Activated CD4-positive, alpha-beta T cell treated with anti-CD3 and anti-CD28 coated beads for 4 hours (primary cell): ENCODE data around the gene OTOA.
"Not testable (repeated sequence)": the region's sequence is repeated elsewhere in the genome, so short reads cannot be mapped to it uniquely, and the experiment has no call there.

Source experiments
- DNase-seq, 2 donors: peaks; one replicate each; pipeline ENCODE4 v3.0.0-alpha.2; 2020

Gene OTOA

GRCh38 chr16:21663889-21664647, at the start of gene OTOA:
TSS of gene OTOA (plus strand) at chr16:21663968. CDS start at chr16:21678515, 14,547 bp downstream.
- DNase-seq: peak in 1 of 2 donors; percentile 7

- no peak for DNase-seq
Observed at GRCh38 chr16:21614896-21615295, 48.9 kb upstream of the OTOA start.

- no peak for DNase-seq
Observed at GRCh38 chr16:21617607-21618006, 46.2 kb upstream of the OTOA start.

- DNase-seq: no peak
Observed at GRCh38 chr16:21618281-21618680, 45.5 kb upstream of the OTOA start.

- no peak for DNase-seq
Observed at GRCh38 chr16:21619765-21620425, 43.9 kb upstream of the OTOA start.

GRCh38 chr16:21620592-21620991, 43.2 kb upstream of the OTOA start:
- DNase-seq: no peak

- DNase-seq: no peak
Observed at GRCh38 chr16:21622545-21622944, 41.2 kb upstream of the OTOA start.

- DNase-seq: no peak
Observed at GRCh38 chr16:21625026-21625425, 38.7 kb upstream of the OTOA start.

GRCh38 chr16:21626659-21627277, 37.0 kb upstream of the OTOA start:
- no peak for DNase-seq

- no peak for DNase-seq
Observed at GRCh38 chr16:21628121-21628726, 35.5 kb upstream of the OTOA start.

- no peak for DNase-seq
Observed at GRCh38 chr16:21628772-21629171, 35.0 kb upstream of the OTOA start.

- not testable (repeated sequence) for DNase-seq
Observed at GRCh38 chr16:21629616-21630539, 33.9 kb upstream of the OTOA start.

GRCh38 chr16:21630866-21631265, 32.9 kb upstream of the OTOA start:
- DNase-seq: not testable (repeated sequence)

- DNase-seq: not testable (repeated sequence)
Observed at GRCh38 chr16:21631376-21631775, 32.4 kb upstream of the OTOA start.

GRCh38 chr16:21631951-21632575, 31.7 kb upstream of the OTOA start:
- DNase-seq: not testable (repeated sequence)

- DNase-seq: no peak
Observed at GRCh38 chr16:21634216-21634615, 29.6 kb upstream of the OTOA start.

- DNase-seq: not testable (repeated sequence)
Observed at GRCh38 chr16:21635694-21636093, 28.1 kb upstream of the OTOA start.

GRCh38 chr16:21637032-21637968, 26.5 kb upstream of the OTOA start:
- DNase-seq: no peak

- DNase-seq: peak; percentile 14 to 32
Observed at GRCh38 chr16:21638573-21638975, 25.2 kb upstream of the OTOA start.

- DNase-seq: no peak
Observed at GRCh38 chr16:21639493-21639892, 24.3 kb upstream of the OTOA start.

- DNase-seq: no peak
Observed at GRCh38 chr16:21641916-21642315, 21.9 kb upstream of the OTOA start.
